ENCODE measurements around the gene LMCD1.

DNA sequence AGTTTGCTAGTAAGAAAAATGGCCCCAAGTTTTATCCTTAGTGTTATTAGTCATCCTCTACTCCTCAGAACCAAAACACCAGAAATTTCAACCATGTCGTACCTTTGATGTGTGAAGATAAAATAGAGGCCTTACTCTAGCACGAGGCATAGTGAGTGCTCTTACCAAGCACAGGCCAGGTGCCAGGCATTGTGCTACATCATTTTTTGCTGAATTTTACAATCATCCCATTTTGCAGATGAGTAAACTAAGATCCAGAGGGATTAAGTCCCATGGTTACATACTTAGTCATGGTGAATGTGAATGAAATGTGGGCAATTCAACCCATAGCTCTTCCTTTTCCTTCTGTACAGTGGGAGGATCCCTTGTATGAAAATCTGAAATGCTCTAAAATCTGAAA, 15.2 kb downstream of the LMCD1 start:
- TF ChIP-seq, protein P1, sequence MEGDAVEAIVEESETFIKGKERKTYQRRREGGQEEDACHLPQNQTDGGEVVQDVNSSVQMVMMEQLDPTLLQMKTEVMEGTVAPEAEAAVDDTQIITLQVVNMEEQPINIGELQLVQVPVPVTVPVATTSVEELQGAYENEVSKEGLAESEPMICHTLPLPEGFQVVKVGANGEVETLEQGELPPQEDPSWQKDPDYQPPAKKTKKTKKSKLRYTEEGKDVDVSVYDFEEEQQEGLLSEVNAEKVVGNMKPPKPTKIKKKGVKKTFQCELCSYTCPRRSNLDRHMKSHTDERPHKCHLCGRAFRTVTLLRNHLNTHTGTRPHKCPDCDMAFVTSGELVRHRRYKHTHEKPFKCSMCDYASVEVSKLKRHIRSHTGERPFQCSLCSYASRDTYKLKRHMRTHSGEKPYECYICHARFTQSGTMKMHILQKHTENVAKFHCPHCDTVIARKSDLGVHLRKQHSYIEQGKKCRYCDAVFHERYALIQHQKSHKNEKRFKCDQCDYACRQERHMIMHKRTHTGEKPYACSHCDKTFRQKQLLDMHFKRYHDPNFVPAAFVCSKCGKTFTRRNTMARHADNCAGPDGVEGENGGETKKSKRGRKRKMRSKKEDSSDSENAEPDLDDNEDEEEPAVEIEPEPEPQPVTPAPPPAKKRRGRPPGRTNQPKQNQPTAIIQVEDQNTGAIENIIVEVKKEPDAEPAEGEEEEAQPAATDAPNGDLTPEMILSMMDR (IDR thresholded peaks at IDR 0.05): no peak
- TF ChIP-seq EZH2 (IDR thresholded peaks at IDR 0.05; ENCODE audit: borderline replicate concordance, insufficient read depth, low read depth, low read length, poor library complexity, severe bottlenecking): no peak
